Epithelial cell of prostate (primary cell): ENCODE data around the gene ITIH2.

Experiments used
- DNase-seq: peaks from one replicate; pipeline ENCODE4 v3.0.0-alpha.2; 2011; ENCODE audit warnings: low read depth, low spot score
- H3K27ac ChIP-seq: fragments of 450-650 bp; 2 replicates; pipeline ENCODE4 v1.5.1; 2017; ENCODE audit warnings: mild to moderate bottlenecking

Gene ITIH2

GRCh38 chr10:7788639-7789286 lies 85.6 kb downstream of the ITIH2 start:
- no peak for DNase-seq
- peak overlapping the region; percentile 62 for H3K27ac ChIP-seq

DNA sequence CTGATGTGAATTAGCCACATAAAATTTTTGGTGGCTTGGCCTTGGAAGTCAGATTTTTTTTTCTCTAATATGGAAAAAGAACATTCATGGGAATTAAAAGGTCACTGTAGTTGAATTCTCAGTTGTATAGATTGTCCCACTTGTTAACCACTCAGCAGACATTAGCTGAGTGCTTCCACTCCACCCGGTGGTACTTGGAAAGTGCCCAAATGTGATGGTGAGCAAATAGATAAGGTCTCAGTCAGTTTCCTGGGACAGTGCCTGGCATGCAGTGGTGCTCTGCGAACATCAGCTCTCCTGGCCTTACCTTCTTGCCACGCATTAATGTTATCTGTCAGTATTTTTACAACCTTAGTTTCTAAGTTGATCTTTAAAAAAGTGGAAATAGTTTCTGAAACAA lies 86.3 kb downstream of the ITIH2 start:
- DNase-seq: no peak

DNA sequence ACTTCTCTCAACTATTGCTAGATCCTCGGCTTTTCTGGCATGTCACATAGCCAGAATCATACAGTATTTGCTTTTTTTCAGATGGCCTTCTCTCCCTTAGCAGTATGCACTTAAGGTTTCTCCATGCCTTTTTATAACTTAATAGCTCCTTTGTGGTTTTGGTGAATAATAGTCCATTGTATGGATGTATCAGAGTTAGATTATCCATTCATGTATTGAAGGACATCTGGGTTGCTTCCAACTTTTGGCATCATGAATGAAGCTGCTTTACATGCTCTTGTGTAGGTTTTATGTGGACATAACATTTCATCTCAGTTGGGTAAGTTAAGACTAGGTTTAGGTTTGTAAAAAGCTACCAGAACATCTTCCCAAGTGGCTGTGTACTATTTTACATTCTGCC lies 89.4 kb downstream of the ITIH2 start:
- no peak overlapping the region for H3K27ac ChIP-seq

More for the DNA sequence above, 86.3 kb downstream of the ITIH2 start:
- H3K27ac ChIP-seq: peak overlapping the region; percentile 62

DNA sequence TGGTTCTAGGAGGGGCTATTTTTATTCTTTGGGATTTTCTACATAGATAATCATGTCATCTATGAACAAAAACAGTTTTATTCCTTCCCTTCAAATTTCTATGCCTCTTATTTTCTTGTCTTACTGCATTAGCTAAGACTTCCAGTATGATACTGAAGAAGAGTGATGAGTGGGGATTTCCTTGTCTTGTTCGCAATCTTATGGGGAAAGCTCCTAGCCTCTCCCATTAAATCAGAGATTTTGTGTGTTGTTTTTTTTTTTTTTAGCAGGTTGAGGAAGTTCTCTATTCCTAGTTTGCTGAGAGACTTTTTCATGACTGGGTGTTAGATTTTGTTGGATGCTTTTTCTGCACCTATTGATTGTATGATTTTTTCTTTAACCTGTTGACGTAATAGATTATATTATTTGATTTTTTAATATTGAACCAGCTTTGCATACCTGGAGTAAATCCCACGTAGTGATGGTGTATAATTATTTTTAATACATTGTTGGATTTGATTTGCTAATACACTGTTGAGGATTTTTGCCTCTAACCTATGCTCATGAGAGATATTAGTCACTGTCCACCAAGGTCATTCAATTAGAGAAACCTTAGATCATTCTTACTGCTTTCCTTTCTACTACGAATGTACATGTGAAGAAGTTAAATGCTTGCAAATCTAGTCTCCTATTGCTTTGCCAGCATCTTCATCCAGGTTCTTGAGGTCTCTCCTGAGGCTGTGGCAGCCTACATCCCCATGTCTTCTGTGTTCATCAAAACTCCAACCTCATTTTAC lies 91.3 kb downstream of the ITIH2 start:
- no peak for DNase-seq
- H3K27ac ChIP-seq: no peak overlapping the region

More for the DNA sequence above, 89.4 kb downstream of the ITIH2 start:
- no peak for DNase-seq

DNA sequence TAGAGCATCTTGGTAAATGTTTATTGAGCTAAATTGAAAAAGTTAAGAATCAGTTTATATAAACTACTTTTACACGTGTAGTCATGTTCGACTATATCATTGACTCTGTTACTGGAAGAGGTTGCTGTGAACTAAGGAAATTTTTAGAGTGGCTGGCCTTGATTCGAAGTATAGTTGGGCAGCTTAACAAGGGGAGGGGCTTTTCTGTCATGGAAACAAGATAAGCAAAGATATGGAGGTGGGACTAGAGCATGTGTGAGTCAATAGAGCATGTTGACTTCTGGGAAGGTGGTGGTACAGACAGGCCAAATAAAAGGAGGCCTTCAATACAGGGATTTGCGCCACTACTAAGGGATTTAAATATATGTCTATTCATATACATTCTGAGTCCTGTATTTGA lies 92.5 kb downstream of the ITIH2 start:
- H3K27ac ChIP-seq: no peak overlapping the region
- DNase-seq: no peak

DNA sequence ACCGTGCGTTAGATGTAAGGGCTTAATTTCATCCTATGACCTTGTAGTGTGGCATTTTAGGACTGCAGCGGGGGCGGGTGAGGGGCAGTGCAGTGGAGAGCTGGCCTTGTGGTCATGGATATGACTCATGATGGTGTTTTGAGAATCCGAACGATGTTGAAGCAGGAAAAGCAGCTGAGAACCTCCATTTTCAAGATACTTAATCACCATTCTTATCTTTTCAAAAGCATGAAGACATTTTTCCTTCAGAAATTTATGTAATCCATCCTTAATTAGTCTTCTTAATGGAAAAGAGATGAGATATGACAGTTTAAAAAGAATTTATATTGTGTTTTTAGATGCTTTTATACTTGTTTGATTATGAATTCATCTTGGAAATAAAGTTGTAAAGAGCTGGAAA lies 94.5 kb downstream of the ITIH2 start:
- DNase-seq: no peak
- H3K27ac ChIP-seq: peak overlapping the region; percentile 16
